GM19467 (cell line): ENCODE results near the gene C6orf89.
A peak's percentile ranks its signal among the peaks of the same experiment; 100 is the strongest.

Experiments used
- ATAC-seq: cut with Tn5 transposase; IDR thresholded peaks from one replicate; pipeline ENCODE4 v1.9.1; 2021; ENCODE audit warnings: mild to moderate bottlenecking, moderate library complexity; ENCODE audit not compliant: unreplicated experiment

Gene C6orf89

DNA sequence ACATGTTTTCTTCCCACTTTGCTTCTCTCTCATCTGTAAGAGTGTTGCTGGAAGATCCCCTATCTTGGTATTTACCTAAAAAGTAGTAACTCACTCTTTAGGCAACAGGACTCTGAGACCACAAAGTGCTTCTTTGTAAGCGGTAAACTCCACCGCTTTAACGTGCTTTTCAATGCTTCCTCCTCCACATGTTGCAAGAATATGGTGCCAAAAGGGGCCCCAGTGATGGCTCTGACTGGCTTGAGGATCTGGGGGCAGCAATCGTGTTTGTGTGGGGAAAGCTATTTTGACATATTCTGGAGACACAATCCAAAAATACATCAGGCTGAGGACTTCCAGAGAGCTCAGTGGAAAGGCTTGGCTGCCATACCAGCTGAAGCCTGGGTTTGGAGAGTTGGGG, 34.1 kb upstream of the C6orf89 start:
- no peak for ATAC-seq

DNA sequence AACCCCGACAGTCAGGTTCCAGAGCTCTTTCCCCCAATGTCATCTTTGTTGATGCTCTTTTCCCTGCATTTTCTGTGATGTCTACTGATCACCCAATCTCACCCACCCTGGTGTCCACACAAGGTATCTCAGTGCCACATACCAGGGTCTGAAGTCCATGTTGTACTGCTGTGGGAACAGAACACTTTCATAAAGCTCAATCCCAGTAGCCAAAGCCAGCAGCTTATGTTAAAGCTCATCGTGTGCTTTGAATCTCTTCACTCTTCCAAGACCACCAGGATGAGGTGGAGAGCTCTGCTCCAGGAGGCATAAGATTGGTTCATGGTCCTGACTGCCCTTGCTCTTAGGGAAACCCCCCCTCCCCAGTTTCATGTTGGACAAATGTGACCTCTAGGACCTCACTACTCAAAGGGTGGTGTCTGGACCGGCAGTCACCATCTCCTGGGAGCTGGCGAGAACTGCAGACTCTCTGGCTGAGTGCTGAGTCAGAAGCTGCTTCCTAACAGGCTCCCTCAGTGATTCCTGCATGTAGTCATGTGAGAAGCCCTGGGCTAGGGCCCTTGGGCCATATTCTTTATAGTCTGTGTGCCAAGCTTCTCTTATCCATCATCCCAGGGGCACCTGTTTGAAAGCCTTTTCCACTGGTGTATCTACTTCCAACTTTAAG, 33.1 kb upstream of the C6orf89 start:
- no peak for ATAC-seq

DNA sequence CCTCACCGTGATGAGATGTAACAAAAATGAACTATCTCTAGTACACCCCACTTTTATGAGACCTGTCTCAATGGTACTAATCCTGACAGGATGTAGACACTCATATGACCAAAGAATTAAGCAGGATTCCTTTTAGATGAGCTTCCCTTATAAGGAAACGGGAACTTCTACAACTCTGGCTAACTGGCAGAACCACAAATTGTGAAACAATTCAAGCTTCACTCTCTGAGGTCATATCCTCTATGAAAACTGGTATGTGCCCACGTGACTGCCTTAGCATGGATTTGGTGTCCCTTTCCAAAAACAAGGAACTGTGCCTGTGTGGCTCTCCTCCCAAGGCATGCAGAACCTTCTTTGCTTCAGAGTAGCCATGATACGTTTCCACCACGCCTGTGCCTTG, 32.4 kb upstream of the C6orf89 start:
- ATAC-seq: no peak

DNA sequence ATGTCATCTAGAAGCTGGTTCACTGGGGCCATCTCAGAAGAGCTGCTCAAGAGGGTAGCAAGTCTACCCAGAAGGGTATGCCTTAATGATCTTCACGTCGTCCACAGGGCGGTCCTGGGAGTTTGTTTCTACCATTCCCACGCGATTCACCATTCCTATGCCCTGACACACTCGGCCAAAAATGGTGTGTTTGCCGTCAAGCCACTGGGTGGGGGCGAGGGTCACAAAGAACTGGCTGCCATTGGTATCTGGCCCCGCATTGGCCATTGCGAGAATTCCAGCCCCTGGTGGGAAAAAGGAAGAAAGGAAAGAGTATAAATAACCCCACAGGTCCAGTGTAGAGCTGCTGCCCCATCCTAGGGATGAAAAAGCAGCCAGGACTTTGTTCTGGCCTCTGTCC, 30.0 kb upstream of the C6orf89 start:
- no peak for ATAC-seq

DNA sequence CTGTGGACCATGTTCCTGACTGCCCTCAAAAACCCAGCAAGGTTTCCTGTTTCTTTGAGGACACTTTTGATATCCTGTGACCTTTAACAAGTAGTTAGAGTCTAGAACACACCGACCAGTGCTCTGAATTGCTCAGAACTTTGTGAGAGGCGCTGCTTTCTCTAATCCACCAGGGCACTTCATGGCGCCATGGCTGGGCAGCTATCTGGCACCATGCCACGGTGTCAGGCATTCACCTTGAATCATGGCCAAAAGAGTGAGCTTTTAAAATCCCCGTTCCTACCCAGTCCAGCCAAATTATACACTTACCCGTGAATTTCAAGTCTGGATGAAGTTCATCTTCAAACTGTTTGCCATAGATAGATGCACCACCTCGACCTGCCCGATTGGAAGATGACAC, 29.5 kb upstream of the C6orf89 start:
- no peak for ATAC-seq

DNA sequence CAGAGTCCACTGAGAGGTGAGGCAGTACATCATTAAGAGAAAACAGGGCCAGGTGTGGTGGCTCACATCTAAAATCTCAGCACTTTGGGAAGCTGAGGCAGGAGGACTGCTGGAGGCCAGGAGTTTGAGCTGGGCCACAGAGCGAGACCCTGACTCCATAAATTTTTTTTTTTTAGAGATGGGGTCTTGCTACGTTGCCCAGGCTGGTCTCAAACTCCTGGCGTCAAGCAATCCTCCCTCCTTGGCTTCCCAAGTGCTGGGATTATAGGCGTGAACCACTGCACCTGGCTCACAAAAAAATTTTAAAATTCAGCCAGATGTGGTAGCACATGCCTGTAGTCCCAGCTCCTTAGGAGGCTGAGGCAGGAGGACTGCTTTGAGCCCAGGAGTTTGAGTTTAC, 28.4 kb upstream of the C6orf89 start:
- ATAC-seq: no peak

DNA sequence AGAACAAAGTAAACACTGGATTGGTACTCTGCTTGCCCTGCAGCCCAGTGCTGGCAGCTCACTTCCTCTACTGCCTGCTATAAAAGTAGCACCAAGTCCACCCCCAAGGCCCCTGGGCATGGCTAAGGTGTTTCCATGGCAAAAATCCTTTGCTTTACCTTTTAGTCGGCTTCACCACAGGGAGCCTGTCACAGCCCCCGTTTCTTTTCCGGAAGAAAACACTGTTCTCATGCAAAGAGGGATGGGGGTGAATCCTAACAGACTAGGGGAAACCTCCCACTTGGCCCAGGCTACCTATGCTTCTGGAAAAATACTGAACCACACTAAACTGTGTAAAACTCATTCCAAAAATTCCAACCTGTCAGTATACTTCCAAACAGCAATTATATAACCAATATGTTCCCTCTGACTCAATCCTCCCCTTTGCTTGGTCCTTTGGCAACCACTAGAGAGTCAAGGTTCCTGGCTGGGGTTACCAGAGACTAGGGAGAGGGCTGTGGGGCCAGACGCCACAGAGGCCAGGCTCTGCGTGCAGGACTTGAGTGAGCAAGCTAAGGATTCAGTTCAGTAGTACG, 27.3 kb upstream of the C6orf89 start:
- no peak for ATAC-seq

DNA sequence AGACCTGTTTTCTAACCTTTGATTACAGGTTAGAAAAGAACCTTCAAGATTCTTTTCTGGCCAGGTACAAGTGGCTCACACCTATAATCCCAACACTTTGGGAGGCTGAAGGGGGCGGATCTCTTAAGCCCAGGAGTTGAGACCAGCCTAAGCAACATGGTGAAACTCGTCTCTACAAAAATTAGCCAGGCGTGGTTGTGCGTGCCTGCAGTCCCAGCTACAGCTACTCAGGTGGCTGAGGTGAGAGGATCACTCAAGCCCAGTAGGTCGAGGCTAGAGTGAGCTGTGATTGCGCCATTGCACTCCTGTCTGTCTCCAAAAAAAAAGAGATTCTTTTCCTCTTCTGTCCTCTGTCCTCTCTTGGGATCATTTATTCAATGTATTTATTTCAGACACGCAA, 25.6 kb upstream of the C6orf89 start:
- ATAC-seq: no peak

DNA sequence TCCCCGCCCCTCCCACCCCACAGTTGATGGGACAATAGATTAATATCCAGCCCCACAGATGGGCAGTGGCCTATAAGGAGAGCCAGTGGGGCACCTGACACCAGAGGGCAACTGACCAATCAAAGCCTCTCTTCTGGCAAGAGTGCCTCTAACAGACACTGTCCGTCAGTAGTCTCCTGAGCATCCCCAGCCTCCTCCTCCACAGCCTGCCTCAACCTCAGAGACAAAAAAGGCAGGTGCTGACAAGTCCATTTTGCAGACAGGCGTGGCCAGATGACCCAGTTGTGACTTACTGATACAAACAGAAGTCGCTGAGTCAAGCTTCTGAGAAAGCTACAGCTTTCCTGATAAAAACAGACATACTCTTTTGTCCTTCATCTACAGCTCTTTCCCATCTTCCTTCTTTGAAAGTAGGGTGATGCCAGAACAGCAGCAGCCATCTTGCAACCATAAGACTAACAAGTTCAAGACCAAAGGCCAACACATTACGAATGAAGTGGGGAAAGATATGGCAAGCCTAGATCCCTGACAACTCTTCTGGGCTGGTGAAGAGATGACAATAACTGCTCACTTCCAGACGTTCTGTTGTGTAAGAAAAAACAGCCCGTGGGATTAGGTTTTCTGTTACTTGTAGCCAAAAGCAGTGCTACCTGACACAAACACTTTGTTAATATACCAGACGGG, 23.4 kb upstream of the C6orf89 start:
- no peak for ATAC-seq

DNA sequence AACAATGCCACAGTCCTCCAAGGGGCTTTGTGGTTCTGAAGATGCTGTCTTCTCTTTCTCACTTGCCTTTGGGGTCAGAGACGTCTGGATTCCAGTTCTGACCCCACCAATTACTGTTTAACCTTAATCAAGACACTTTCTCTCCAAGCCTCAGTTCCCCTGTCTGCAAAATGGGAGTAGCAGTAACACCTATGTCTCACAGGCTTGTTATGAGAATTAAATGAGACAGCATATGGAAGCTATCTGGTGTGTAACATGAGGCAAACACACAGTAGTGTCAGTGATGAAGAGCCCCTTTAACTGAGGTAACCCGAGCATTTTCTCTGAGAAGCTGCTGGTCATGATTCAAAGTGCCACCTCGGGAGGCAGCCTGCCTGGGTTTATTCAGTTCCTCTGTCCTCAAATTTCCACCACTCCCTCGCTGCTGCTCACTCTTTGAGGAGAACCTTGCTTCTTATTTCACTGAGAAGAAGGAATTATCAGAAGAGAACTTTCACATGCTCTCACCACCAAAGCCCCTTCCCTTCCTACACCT, 22.8 kb upstream of the C6orf89 start:
- no peak for ATAC-seq

DNA sequence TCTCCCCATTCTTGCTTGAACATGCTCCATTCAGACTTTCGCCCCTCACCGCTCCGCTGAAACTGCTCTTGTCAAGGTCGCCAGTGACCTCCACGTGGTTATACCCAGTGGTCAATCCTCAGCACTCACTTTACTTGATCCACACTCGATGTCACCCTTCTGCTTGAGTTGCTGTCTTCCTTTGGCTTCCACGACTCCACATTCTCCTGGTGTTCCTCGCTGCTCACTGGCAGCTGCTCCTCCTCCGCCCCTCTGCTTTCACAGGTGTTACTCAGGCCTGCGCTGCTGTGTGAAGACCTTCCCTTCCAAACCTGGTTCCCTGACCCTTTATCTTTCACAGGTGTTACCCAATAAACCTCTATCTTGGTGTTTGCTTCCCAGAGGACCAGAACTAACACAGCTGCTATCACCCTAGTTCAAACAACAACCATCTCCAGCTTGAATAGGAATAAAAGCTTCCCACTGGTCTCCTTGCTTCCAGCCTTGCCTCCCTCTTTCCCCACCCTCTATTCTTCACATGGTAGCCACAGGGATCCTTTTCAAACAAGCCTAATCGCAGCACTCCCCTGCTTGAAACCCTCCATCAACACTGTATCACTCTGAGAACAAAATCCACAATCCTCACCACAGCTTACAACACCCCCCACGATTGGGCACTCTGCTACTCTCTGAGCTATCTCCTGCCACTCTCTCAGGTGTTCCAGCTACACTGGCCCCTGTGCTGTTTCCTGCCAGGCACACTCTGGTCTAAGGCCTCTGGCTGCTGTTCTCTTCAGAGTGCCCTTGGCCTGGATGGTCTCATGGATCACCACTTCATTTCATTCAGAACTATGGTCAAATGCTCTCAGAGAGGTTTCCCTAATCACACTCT, 21.8 kb upstream of the C6orf89 start:
- ATAC-seq: no peak

DNA sequence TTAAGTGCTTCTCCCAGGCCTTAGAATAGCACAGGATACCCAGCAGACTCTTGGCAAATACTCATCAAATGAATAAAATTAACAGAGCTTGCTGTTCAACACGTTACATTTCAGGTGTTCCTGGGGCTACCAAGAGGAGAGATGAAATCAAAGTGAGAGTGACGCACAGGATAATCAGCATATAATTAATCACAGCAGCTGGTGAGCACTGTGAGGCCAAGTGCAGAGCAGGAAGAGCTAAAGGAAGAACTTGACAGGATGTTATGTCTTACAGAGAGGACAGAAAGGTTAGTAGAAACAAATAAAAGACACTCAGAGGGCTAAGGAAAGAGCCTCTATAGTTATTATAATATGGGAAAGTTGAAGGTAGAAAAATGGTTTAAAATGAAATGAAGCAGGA, 19.9 kb upstream of the C6orf89 start:
- ATAC-seq: no peak

DNA sequence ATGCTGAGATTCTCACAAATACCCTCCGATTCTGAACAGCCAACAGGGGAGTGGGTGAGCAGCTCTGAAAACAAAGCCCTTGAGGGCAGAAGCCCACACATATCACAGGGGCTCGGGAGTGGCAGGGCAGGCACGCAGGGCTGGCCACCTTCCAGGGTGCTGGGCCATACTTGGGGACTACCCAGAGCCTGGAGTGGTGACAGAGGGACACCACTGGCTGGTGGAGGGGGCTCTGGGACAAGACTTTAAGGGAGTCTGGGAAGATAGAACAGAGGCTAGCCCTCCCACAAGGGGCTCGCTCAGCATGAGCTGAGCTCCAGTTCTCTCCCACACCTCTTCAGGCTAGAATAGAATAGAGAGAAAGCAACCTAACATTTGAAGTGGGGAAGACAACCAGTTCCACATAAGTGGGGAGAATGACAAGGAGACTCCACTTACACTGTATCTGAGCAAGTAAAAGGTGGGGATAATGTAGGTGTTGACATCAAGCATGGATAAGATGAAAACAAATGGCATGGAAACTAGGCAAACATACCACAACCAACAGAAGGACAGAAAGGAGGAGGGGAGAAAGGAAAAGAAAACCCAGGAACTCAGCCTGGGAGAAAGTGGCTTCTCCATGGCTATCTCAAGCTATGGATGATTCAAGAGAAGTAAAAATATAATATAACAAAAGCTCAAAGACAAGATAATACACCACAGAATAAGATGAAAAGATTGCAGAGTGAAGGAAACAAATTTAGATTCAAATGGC, 18.1 kb upstream of the C6orf89 start:
- no peak for ATAC-seq

DNA sequence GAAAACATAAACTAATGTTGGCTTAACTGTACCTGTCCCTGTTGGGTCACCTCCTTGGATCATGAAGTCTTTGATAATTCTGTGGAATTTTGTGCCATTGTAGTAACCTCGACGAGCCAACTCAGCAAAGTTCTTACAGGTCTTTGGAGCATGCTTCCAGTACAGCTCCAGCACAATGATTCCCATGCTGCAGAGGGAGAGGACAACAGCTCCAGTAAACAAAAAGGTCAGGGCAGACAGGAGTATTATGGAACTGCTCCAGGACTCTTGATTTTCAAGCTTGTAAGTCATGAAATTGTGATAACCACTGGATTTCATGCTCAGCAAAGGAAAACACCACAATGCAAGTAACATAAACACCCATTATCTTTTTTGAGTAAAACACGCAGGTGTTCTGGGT, 14.1 kb upstream of the C6orf89 start:
- no peak for ATAC-seq

DNA sequence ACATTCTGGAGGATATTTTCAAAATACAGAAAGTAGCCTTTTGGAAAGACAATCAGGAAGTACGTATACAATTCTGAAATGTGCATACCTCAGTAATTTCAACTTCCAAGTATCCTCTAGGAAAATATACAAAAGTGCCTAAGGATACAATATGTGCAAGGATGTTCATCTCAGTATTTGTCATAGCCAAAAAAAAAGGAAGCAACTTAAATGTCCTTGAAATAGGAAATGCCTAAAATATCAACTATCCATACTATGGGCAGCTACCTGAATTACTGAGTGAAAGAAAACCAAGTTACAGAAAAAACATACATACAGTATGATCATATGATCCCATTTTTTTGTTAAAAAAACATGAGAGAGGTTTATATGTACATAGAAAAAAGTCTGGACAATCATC, 12.6 kb upstream of the C6orf89 start:
- ATAC-seq: no peak

DNA sequence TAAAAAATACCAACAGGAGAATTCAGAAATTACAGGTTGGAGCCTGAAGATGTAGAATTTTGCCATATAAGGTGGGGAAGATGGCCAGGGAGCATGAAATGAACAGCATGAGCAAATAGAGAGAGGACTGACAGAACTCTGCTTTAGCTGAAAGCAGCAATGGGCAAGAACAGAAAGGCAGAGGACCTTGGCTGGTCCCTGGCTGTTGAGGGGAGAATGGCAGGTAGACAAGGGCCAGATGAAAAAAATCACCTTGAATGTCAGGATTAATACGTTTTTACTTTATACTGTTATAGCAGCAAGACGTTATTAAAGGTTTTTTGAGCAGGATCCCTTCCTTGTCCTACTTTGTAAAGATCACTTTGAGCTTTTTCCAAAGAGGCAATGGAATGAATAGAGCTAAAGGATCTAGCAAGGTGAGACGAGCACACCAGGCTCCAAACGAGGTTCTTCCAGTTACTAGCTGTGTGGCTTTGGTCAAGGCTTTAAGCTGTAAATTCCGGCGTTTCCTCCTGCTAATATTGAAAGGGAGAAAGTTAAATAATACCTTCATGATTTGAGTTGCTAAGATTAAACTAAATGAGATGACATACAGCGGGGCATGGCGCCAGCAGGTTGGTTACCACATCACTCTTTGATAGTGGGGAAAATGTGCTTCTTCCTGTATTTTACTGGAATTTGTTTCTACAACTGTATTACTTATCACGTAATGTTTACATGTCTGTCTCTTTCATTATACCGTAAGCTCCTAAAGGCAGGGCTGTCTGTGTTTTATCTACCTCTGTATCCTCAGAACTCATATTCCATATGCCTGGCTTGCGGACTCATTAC, 11.9 kb upstream of the C6orf89 start:
- no peak for ATAC-seq

DNA sequence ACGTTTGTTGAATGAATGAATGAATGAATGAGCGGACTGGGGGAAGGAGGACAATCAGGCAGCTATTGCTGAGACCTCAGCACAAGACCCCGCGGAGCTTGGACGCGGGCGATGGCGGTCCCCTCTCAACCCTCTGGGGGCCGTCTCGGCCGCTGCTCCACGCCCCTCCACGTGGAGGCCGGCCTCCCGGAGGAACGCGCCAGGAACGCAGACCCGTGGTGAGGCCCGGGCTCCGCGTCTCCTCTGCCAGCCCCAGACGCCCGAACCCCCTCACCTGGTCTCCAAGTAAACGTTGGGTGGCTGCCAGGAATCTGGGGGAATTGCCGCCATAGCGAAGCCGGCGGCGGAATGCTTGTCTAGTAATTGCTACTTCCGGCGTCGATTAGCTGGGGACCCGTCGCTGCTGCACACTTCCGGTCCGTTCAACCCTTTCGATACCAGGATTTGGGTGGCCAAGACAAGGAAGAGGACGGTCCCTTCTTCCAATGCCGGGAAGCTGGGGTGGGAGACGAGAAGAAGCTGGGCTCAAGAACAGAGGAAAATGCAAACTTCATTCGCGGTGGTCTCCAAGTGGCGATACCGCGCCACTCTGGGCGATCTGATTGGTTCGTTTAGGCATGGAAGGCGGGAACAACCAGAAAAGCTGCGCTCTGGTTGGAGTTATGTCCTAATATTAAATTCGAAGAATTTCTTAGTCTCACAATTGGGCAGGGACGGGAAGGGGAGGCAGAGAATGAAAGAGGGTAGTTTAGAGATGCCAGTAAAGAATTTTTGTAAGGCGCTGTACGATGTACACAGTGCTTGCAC, 11.1 kb upstream of the C6orf89 start, which contains the start of gene PPIL1:
Gene PPIL1, minus strand, starts transcription at position 361 of the 807 bp plus-strand sequence. Its CDS starts 31 bp downstream, at position 330.
- peak; percentile 62 for ATAC-seq

DNA sequence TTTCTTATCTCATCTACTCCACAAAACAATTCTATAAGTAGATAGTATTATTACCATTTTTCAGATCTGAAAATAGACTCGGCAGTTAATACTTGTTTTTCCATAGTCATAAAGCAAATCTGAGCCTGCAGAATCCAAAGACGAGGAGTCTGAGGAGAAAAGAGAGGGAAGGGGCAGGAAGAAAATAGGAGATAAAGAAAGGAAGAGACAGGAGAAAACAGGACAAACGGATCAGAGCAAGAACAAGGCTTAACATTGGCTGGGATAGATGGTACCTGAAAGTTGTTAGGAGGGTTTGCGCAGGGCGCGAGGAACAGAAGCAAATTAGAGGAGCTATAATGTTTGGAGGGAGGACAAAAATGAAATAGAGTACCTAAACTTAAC, 10.5 kb upstream of the C6orf89 start:
- ATAC-seq: no peak

DNA sequence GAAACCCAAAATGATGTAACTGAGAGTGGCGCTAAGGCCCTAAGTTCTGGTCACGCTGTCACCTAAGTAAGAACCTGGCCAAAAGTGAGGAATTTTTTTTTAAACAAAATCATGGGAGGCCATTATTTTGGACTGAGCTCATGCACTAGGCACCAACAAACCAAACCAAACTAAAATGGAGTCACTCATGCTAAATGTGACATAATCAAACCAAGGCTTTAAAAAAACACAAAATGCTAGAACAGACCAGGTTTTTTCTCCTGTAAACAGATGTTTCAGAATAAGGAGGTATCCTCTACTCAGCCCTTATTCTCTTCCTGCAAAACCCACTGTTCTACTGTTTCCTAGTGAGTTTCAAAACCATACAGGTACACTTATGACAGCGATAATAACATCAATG, 1.1 kb upstream of the C6orf89 start:
- ATAC-seq: no peak
